Activated T-cell treated with anti-CD3 and anti-CD28 coated beads, Interleukin-2, amount 50 U/mL, for 72 hours (primary cell): ENCODE results near the gene LRAT. TPM values are rescaled to one million over a fixed set of nuclear protein-coding genes. Genes with fewer than 3 reads are reported as not detected.
A peak's percentile ranks its signal among the peaks of the same experiment; 100 is the strongest.
"Not testable (repeated sequence)": the region's sequence is repeated elsewhere in the genome, so short reads cannot be mapped to it uniquely, and the experiment has no call there.

Experiments
- ATAC-seq, 2 donors: fragments of 150-1000 bp; cut with Tn5 transposase; replicated peaks in 1 of 2; 2 replicates each; pipeline ENCODE4 v1.10.0; 2021; ENCODE audit warnings: moderate library complexity in 2 of 2, mild to moderate bottlenecking in 1 of 2
- DNase-seq, 2 donors: peaks; one replicate each; pipeline ENCODE4 v3.0.0; 2021 to 2022; ENCODE audit warnings: mixed read lengths in 1 of 2
- H3K27ac Mint-ChIP-seq: one replicate; pipeline ENCODE4 v1.8.0; 2022; ENCODE audit warnings: mild to moderate bottlenecking, moderate library complexity, mixed read lengths
- H3K27me3 Mint-ChIP-seq: one replicate; pipeline ENCODE4 v1.8.0; 2022; ENCODE audit warnings: low read depth, mixed read lengths
- H3K36me3 Mint-ChIP-seq, 2 donors: one replicate each; pipeline ENCODE4 v1.8.0; 2022; ENCODE audit warnings: mixed read lengths in 2 of 2, mild to moderate bottlenecking in 1 of 2; ENCODE audit not compliant: insufficient read depth in 2 of 2
- H3K4me1 Mint-ChIP-seq: one replicate; pipeline ENCODE4 v1.8.0; 2022; ENCODE audit warnings: low read depth, mixed read lengths
- H3K4me3 Mint-ChIP-seq, 2 donors: one replicate each; pipeline ENCODE4 v1.8.0; 2022; ENCODE audit warnings: mild to moderate bottlenecking in 2 of 2, mixed read lengths in 2 of 2, moderate library complexity in 2 of 2
- H3K9me3 Mint-ChIP-seq, 2 donors: one replicate each; pipeline ENCODE4 v1.8.0; 2022; ENCODE audit warnings: mixed read lengths in 2 of 2
- total RNA-seq, 2 donors: library from RNA; stranded (reverse); gene quantifications; one replicate each; pipeline ENCODE4 v1.2.3, GENCODE V29; 2022

Gene LRAT
- total RNA-seq = not detected

GRCh38 chr4:154743683-154744340 lies at the start of gene LRAT:
Gene LRAT, plus strand, starts transcription at chr4:154744000. Its CDS starts 327 bp downstream, at chr4:154744327.
- H3K27ac Mint-ChIP-seq = no peak within 1 kb of the TSS
- DNase-seq = peak; percentile 56 to 63
- H3K36me3 Mint-ChIP-seq = peaks cover 0 to 3% of the 10 kb centered on the region in 2 donors
- peak within 1 kb of the TSS; percentile 91 to 96 for H3K4me3 Mint-ChIP-seq
- peaks cover 17% of the 10 kb centered on the region for H3K4me1 Mint-ChIP-seq
- peak; percentile 89 to 95 for ATAC-seq
- no peaks in the 10 kb centered on the region for H3K9me3 Mint-ChIP-seq
- peaks cover 84% of the 10 kb centered on the region for H3K27me3 Mint-ChIP-seq

GRCh38 chr4:154707877-154708276 lies 35.9 kb upstream of the LRAT start:
- peaks cover 0 to 2% of the 10 kb centered on the region in 2 donors for H3K9me3 Mint-ChIP-seq
- no peaks in the 10 kb centered on the region for H3K4me1 Mint-ChIP-seq
- H3K27me3 Mint-ChIP-seq = peaks cover 8% of the 10 kb centered on the region
- DNase-seq = no peak
- no peak for ATAC-seq
- no peak overlapping the region for H3K4me3 Mint-ChIP-seq
- no peaks in the 10 kb centered on the region for H3K36me3 Mint-ChIP-seq
- H3K27ac Mint-ChIP-seq = no peak overlapping the region

- H3K4me1 Mint-ChIP-seq = no peaks in the 10 kb centered on the region
- no peak for DNase-seq
- no peaks in the 10 kb centered on the region for H3K36me3 Mint-ChIP-seq
- ATAC-seq = no peak
- peaks cover 8% of the 10 kb centered on the region for H3K27me3 Mint-ChIP-seq
- H3K27ac Mint-ChIP-seq = no peak overlapping the region
- H3K9me3 Mint-ChIP-seq = no peaks in the 10 kb centered on the region
- H3K4me3 Mint-ChIP-seq = no peak overlapping the region
Measured at GRCh38 chr4:154709550-154709949, 34.2 kb upstream of the LRAT start.

- Mint-ChIP-seq H3K4me3 (no peak overlapping the region), H3K36me3 (no peaks in the 10 kb centered on the region), H3K9me3 (no peaks in the 10 kb centered on the region), H3K27ac (no peak overlapping the region), H3K4me1 (no peaks in the 10 kb centered on the region), H3K27me3 (peaks cover 14% of the 10 kb centered on the region)
- DNase-seq (no peak), ATAC-seq (no peak)
Measured at GRCh38 chr4:154711522-154711921, 32.3 kb upstream of the LRAT start.

GRCh38 chr4:154714339-154715040 lies 29.3 kb upstream of the LRAT start:
- DNase-seq (no peak), ATAC-seq (no peak)
- peaks cover 16% of the 10 kb centered on the region for H3K27me3 Mint-ChIP-seq
- H3K27ac Mint-ChIP-seq = no peak overlapping the region
- H3K4me1 Mint-ChIP-seq = peaks cover 4% of the 10 kb centered on the region
- no peaks in the 10 kb centered on the region for H3K36me3 Mint-ChIP-seq
- no peak overlapping the region for H3K4me3 Mint-ChIP-seq
- no peaks in the 10 kb centered on the region for H3K9me3 Mint-ChIP-seq

- DNase-seq (no peak), ATAC-seq (peak in 1 of 2 donors; percentile 27)
- Mint-ChIP-seq H3K27me3 (peaks cover 8% of the 10 kb centered on the region), H3K4me1 (peaks cover 9% of the 10 kb centered on the region), H3K9me3 (no peaks in the 10 kb centered on the region), H3K4me3 (peak overlapping the region in 1 of 2 donors; percentile 21), H3K36me3 (no peaks in the 10 kb centered on the region), H3K27ac (peak overlapping the region; percentile 25)
Measured at GRCh38 chr4:154719087-154719486, 24.7 kb upstream of the LRAT start.

GRCh38 chr4:154720123-154720522 lies 23.7 kb upstream of the LRAT start:
- Mint-ChIP-seq H3K9me3 (no peaks in the 10 kb centered on the region), H3K27ac (peak overlapping the region; percentile 69), H3K4me3 (peak overlapping the region in 1 of 2 donors; percentile 23), H3K36me3 (no peaks in the 10 kb centered on the region), H3K27me3 (peaks cover 8% of the 10 kb centered on the region), H3K4me1 (peaks cover 9% of the 10 kb centered on the region)
- DNase-seq (peak in 1 of 2 donors; percentile 22), ATAC-seq (peak; percentile 98)

GRCh38 chr4:154720618-154721267 lies 23.1 kb upstream of the LRAT start:
- peak overlapping the region; percentile 69 for H3K27ac Mint-ChIP-seq
- peak overlapping the region in 1 of 2 donors; percentile 23 for H3K4me3 Mint-ChIP-seq
- peaks cover 9% of the 10 kb centered on the region for H3K4me1 Mint-ChIP-seq
- DNase-seq (no peak), ATAC-seq (peak; percentile 25 to 30)
- no peaks in the 10 kb centered on the region for H3K9me3 Mint-ChIP-seq
- peaks cover 8% of the 10 kb centered on the region for H3K27me3 Mint-ChIP-seq
- no peaks in the 10 kb centered on the region for H3K36me3 Mint-ChIP-seq

- no peaks in the 10 kb centered on the region for H3K9me3 Mint-ChIP-seq
- no peak overlapping the region for H3K27ac Mint-ChIP-seq
- no peaks in the 10 kb centered on the region for H3K36me3 Mint-ChIP-seq
- DNase-seq (no peak), ATAC-seq (no peak)
- no peaks in the 10 kb centered on the region for H3K27me3 Mint-ChIP-seq
- H3K4me1 Mint-ChIP-seq = peaks cover 9% of the 10 kb centered on the region
- no peak overlapping the region for H3K4me3 Mint-ChIP-seq
Measured at GRCh38 chr4:154722262-154722661, 21.5 kb upstream of the LRAT start.

- not testable (repeated sequence) for H3K4me3 Mint-ChIP-seq, H3K4me1 Mint-ChIP-seq, H3K27ac Mint-ChIP-seq, H3K9me3 Mint-ChIP-seq, ATAC-seq, H3K27me3 Mint-ChIP-seq, DNase-seq, H3K36me3 Mint-ChIP-seq
Measured at GRCh38 chr4:154723601-154724000, 20.2 kb upstream of the LRAT start.

GRCh38 chr4:154727540-154727939 lies 16.3 kb upstream of the LRAT start:
- ATAC-seq (no peak), DNase-seq (no peak)
- Mint-ChIP-seq H3K36me3 (no peaks in the 10 kb centered on the region), H3K27ac (no peak overlapping the region), H3K4me1 (no peaks in the 10 kb centered on the region), H3K4me3 (no peak overlapping the region), H3K27me3 (peaks cover under 1% of the 10 kb centered on the region), H3K9me3 (no peaks in the 10 kb centered on the region)

GRCh38 chr4:154731756-154732155 lies 12.0 kb upstream of the LRAT start:
- ATAC-seq (no peak), DNase-seq (no peak)
- Mint-ChIP-seq H3K9me3 (no peaks in the 10 kb centered on the region), H3K4me1 (no peaks in the 10 kb centered on the region), H3K36me3 (no peaks in the 10 kb centered on the region), H3K27me3 (peaks cover 14% of the 10 kb centered on the region), H3K4me3 (no peak overlapping the region), H3K27ac (no peak overlapping the region)

- Mint-ChIP-seq H3K36me3 (no peaks in the 10 kb centered on the region), H3K4me1 (no peaks in the 10 kb centered on the region), H3K4me3 (no peak overlapping the region), H3K9me3 (no peaks in the 10 kb centered on the region), H3K27me3 (peaks cover 14% of the 10 kb centered on the region), H3K27ac (no peak overlapping the region)
- DNase-seq = no peak
- ATAC-seq = no peak
Measured at GRCh38 chr4:154732669-154733068, 11.1 kb upstream of the LRAT start.
